ENCODE results near the gene KLHL36. TPM values are rescaled to one million over a fixed set of nuclear protein-coding genes. Genes with fewer than 3 reads are reported as not detected.
A peak's percentile ranks its signal among the peaks of the same experiment; 100 is the strongest.
"Not testable (repeated sequence)": the region's sequence is repeated elsewhere in the genome, so short reads cannot be mapped to it uniquely, and the experiment has no call there.

KLHL36 gene
- total and polyA plus RNA-seq, 2 donors, result 34.8 to 41.2 TPM

DNA sequence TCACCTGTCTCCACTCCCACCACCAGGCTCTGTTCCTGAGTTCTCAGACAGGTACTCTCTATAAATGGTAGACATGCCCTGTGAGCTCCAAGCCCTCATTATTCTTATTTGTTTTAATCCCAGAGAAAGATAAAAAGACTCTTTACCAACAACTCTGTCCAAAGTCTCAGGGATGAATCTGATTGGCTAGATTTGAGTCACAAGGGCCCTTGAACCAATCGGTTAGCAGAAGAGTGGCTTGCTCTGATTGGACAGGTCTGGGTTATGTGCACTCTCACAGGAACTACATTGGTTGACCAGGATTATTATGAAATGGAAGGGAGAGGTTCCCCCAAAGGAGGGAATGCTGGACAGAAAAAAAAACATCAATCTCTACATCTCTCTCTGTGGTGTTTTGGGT, 37.9 kb upstream of the KLHL36 start:
- Histone ChIP-seq H3K4me3 (ENCODE audit: low read depth, low read length) (no peak overlapping the region), H3K36me3 (ENCODE audit: insufficient read depth) (no peaks in the 10 kb centered on the region), H3K4me1 (ENCODE audit: insufficient read depth) (no peaks in the 10 kb centered on the region), H3K27ac (ENCODE audit: low read depth) (no peak overlapping the region)
- 96% methylated on average over 1 of the region's 1 CpG for WGBS
- no peak for DNase-seq (ENCODE audit: extremely low spot score)

DNA sequence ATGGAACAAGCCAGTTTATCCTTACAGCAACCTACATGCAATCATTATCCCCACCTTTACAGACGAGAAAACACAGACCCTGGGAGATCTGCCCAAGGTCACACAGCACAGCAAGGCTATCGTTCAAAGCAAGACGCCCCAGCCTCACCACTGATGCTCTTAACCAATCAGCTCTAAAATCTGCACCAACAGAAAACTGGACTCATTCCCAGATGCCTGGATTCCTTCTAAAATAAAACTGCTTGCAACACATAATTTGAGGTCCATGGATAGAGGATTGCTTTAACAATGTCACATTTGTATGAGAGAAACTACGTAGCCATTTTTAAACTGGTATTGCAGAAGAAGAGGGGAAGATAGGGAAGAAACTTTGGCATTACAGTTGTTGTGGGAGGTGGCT, 37.3 kb upstream of the KLHL36 start:
- Histone ChIP-seq H3K27ac (ENCODE audit: low read depth) (no peak overlapping the region), H3K4me1 (ENCODE audit: insufficient read depth) (no peaks in the 10 kb centered on the region), H3K4me3 (ENCODE audit: low read depth, low read length) (no peak overlapping the region), H3K36me3 (ENCODE audit: insufficient read depth) (no peaks in the 10 kb centered on the region)
- DNase-seq (ENCODE audit: extremely low spot score), result no peak
- WGBS, result 29% methylated on average over 4 of the region's 4 CpGs

DNA sequence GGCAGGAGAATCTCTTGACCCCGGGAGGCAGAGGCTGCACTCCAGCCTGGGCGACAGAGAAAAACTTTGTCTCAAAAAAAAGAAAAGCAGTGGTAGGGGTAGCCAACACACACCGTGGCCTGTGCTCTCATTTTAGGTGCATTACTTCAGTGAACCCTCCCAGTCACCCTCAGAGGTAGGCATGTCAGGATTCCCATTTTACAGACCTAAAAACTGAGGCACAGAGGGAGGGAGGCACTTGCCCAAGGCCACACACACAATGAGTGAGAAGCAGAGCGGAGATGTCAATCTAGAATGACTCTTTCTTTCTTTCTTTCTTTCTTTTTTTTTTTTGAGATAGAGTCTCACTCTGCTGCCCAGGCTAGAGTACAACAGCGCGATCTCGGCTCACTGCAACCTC, 35.6 kb upstream of the KLHL36 start:
- no peak for DNase-seq (ENCODE audit: extremely low spot score)
- H3K36me3 ChIP-seq (ENCODE audit: insufficient read depth), result no peaks in the 10 kb centered on the region
- WGBS, result 98% methylated on average over 7 of the region's 7 CpGs
- H3K4me3 ChIP-seq (ENCODE audit: low read depth, low read length), result no peak overlapping the region
- H3K4me1 ChIP-seq (ENCODE audit: insufficient read depth), result no peaks in the 10 kb centered on the region
- H3K27ac ChIP-seq (ENCODE audit: low read depth), result no peak overlapping the region

DNA sequence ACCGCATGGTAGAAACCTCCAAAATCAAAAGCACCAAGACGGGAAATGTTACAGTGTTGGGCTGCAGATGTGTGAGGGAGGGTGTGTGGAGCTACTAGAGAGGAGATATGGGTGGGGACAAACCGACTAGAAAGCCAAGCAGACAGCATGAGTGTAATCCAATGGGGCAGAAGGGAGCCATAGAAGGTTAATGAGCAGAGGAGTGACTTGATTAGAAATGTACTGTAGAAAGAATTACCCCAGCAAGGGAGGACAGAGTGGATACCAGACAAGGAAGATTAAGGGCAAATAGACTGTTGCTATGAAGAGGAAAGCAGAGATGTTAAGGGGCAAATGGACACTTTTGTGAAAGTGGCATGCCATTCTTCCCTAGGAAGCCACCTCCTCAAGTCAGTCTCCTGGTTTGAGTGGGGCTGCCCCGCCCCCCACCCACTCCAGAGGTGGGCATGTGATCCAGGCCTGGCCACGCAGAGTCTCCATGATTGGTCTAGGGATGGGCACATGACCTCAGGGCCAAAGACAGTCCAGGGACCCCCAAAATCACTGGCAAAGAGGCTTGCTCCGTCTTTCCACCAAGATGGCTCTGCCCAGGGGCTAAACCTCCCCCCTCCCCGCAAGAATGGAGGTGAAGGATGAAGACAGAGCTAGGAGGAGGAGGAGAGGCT, 34.8 kb upstream of the KLHL36 start:
- 86% methylated on average over 7 of the region's 7 CpGs for WGBS
- DNase-seq (ENCODE audit: extremely low spot score), result no peak
- Histone ChIP-seq H3K4me1 (ENCODE audit: insufficient read depth) (no peaks in the 10 kb centered on the region), H3K27ac (ENCODE audit: low read depth) (no peak overlapping the region), H3K4me3 (ENCODE audit: low read depth, low read length) (no peak overlapping the region), H3K36me3 (ENCODE audit: insufficient read depth) (no peaks in the 10 kb centered on the region)

DNA sequence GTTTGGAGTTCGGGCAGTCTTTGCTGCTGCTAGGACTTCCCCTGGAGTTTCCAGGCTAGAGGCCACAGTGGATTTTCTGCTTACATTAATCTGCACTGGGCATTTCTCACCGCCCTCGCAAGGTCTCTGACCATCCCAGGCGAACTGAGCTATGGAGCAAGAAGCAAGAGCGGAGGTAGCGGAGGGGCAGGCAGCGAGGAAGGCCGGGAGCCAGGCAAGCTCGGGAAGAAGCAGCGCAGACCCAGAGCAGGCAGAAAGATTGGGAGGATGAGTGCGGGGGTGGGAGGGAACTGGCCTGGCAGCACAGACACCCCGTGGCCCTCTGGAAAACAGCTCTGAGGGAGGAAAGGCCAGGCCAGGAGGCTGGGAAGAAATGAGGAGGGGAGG, 34.2 kb upstream of the KLHL36 start:
- 57% methylated on average over 12 of the region's 12 CpGs for WGBS
- DNase-seq (ENCODE audit: extremely low spot score), result no peak
- no peak overlapping the region for H3K27ac ChIP-seq (ENCODE audit: low read depth)

DNA sequence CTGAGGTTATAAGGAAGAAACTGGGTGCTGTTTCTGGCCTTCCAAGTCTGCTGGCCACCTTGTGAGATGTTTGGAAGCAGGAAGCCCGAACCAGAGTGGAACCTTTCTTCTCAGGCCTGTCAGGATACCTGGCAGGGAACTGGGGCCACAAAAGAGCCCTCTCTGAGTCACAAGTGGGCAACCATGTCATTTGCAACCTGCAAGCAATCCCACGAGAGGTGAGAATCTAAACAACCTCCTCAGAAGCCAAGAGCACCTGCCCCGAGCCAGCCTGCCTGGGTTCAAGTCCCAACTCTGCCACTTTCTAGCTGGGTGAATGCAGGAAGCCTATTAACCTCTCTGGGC, 33.7 kb upstream of the KLHL36 start:
- 86% methylated on average over 3 of the region's 3 CpGs for WGBS
- Histone ChIP-seq H3K27ac (ENCODE audit: low read depth) (no peak overlapping the region), H3K4me1 (ENCODE audit: insufficient read depth) (no peaks in the 10 kb centered on the region), H3K36me3 (ENCODE audit: insufficient read depth) (no peaks in the 10 kb centered on the region), H3K4me3 (ENCODE audit: low read depth, low read length) (no peak overlapping the region)
- DNase-seq (ENCODE audit: extremely low spot score), result no peak

More for the DNA sequence above, 34.2 kb upstream of the KLHL36 start:
- Histone ChIP-seq H3K4me1 (ENCODE audit: insufficient read depth) (no peaks in the 10 kb centered on the region), H3K36me3 (ENCODE audit: insufficient read depth) (no peaks in the 10 kb centered on the region), H3K4me3 (ENCODE audit: low read depth, low read length) (no peak overlapping the region)

DNA sequence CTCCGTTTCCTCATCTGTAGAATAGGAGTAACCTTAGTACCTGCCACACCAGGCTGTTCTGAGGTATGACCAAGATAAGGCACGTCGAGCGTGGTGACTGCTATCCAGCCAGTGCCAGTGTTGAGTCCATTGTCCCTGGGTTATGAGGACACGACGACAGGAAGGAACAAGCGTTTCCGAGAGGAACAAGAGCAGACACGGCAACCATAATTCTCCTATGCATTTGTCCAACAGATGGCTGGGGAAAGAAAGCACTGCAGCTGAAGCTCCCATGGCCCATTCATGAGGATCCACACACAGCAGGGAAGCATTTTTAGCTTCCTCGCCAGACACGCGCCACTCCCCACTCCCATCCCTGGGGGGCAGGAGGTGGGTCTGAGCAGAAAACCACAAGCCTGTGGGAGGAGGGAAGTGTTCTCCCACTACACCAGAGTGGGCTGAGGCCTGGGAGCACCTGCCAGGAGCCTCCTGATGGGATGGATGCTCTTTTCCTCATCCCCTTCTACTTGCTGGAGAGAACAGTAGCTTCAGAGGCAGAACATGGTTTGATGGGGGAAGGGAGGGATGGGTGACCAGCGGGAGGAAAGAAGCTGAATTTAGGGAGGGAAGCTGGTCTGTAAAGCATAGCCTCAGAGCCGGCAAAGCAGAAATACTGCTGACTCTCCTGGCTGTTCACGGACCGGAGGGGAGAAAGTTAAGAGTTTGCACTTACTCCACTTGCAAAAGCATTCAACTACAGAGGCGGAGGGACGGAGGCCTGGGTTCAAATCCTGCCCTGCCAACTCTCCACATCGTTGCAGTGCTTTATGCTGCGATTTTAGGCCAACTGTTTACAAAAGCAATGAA, 33.1 kb upstream of the KLHL36 start:
- Histone ChIP-seq H3K4me3 (ENCODE audit: low read depth, low read length) (no peak overlapping the region), H3K27ac (ENCODE audit: low read depth) (no peak overlapping the region), H3K4me1 (ENCODE audit: insufficient read depth) (no peaks in the 10 kb centered on the region), H3K36me3 (ENCODE audit: insufficient read depth) (no peaks in the 10 kb centered on the region)
- no peak for DNase-seq (ENCODE audit: extremely low spot score)
- 75% methylated on average over 20 of the region's 20 CpGs for WGBS

DNA sequence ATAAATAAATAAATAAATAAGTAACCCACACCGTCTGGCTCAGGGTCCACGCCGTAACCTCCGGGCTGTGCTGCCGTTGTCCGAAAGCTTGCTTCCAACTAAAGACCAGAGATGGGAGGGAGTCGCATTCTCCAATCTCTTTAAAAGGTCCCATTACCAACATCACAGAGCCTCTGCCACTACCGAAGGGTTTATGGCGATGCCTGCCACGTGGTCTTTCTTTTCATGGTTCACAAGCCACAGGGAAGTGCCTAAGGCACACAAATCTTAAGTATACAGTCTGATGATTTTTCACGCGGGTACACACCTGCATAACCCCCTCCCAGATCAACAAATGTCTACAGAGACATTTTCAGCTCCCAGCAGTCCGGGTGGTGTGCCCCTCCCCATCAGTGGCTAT, 31.8 kb upstream of the KLHL36 start:
- H3K27ac ChIP-seq (ENCODE audit: low read depth), result no peak overlapping the region
- WGBS, result 30% methylated on average over 13 of the region's 13 CpGs
- no peak for DNase-seq (ENCODE audit: extremely low spot score)
- H3K36me3 ChIP-seq (ENCODE audit: insufficient read depth), result no peaks in the 10 kb centered on the region
- no peaks in the 10 kb centered on the region for H3K4me1 ChIP-seq (ENCODE audit: insufficient read depth)
- peak overlapping the region; percentile 73 for H3K4me3 ChIP-seq (ENCODE audit: low read depth, low read length)

DNA sequence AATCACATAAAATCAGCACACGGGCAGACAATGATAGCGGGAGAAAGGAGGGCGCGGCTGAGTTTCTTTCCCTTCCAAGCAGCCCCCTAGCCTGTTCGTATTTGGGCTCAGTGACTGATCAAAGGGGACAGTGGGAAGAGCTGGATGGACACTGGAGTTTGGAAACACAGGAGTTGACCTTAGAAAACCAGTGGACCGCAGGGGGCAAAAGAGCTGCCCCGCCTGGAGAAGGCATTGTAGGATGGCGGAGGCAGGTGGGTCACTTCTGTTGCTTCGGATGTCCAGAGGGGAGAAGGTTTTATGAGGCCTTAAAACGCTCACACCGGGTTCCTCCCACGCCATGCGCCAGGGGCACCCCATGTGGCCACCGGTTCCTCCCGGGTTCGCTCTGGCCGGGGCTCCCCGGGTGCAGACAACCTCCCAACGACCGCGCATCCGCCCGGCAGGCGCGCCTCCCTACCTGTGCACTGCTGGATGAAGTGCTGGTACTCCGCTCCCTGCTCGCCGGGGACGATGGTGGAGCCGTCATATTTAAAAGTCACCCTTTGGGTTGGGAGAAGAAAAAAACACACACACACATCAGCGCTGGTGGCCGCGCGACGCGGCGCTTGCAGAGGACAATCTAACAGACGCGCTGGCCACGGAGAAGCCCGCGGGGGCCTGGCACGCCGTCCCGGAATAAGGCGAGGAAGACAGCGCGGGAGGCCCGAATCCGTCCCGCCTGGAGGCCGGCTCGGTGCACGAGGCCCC, 31.1 kb upstream of the KLHL36 start:
- H3K27ac ChIP-seq (ENCODE audit: low read depth), result peak overlapping the region; percentile 82
- WGBS, result under 1% methylated on average over 54 of the region's 54 CpGs
- no peak for DNase-seq (ENCODE audit: extremely low spot score)
- H3K36me3 ChIP-seq (ENCODE audit: insufficient read depth), result no peaks in the 10 kb centered on the region
- H3K4me3 ChIP-seq (ENCODE audit: low read depth, low read length), result peak overlapping the region; percentile 73
- no peaks in the 10 kb centered on the region for H3K4me1 ChIP-seq (ENCODE audit: insufficient read depth)

DNA sequence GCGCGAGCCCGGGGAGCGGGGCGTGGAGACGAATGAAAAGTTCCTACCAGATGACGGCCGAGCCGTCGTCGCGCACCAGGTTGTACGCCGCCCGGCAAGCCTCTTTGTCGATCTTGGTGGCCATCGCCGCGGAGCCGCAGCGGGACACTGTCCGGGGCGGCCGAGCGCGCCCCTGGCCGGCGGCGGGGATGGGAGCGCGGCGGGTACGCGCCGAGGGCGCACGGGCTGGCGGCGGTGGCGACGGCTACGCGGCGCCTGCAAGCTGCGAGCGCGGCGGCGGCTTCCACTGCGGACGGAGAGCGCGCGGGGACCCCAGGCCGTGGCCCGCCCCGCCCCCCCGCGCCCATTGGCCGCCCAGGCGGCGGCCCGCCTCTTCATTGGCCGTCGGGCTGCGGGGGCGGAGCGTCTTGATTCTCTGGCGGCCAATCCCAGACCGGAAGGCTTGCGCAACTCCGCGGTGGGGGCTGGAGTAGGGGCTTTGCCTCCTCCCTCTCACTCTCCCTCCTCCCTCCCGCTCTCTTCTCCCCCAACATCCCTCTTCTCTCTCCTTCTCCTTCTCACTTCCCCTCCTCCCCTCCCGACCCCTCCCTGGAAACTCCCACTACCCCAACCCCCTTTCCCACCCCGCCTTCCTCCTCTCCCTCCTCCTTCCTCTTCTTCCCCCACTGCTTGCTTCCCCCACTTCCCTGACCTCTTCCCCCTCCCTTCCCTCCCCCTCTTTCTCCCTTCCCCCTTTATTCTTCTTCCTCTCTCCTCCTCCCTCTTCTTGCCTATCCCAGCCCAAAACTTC, 30.3 kb upstream of the KLHL36 start, which contains the start of gene COTL1:
TSS of gene COTL1 (minus strand) at position 288 of the 790 bp plus-strand sequence. CDS start at position 124, 164 bp downstream.
- peak within 1 kb of the TSS; percentile 82 for H3K27ac ChIP-seq (ENCODE audit: low read depth)
- under 1% methylated on average over 76 of the region's 76 CpGs for WGBS
- H3K4me1 ChIP-seq (ENCODE audit: insufficient read depth), result no peaks in the 10 kb centered on the region
- peak within 1 kb of the TSS; percentile 73 for H3K4me3 ChIP-seq (ENCODE audit: low read depth, low read length)
- peak; percentile 94 for DNase-seq (ENCODE audit: extremely low spot score)
- H3K36me3 ChIP-seq (ENCODE audit: insufficient read depth), result no peaks in the 10 kb centered on the region

DNA sequence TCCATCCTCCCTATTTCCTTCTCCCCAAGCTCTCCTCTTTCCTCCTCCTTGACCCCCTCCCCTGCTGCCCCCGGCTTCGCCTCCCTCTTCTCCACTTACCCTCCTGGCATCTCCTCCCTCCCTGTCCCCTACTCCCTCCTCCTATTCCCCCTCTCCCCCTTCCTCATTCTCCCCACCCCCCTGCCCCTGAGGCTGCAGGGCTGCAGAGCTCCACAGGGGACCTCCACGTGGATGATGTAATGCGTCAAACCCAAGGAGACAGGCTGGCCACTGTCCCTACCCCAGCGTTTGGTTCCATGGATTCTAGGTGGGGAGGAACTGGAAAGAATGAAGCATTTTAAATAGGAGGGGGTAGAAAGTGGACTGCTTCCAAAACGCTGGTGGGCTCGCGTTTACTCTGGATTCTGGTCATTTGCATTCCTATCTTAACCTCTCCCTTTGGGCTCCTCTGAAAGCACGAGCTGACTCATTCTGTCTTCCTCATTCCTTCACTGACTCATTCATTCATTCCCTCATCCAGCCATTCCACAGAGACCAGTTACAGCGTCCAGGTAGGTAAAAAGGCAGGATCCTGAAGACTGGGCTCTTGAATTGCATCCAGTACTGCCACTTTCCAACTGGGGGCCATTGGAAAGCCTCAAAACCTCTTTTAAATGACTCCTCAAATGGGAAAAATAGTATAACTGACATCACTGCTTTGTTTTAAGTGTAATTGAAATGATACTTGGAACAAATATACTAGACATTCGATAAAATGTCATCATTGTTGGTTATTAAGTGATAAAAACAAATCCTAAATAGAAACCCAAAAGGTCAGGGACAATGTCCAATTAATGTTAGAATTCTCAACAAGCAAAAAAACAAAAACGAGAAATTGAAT, 29.5 kb upstream of the KLHL36 start:
- no peak overlapping the region for H3K27ac ChIP-seq (ENCODE audit: low read depth)
- no peak for DNase-seq (ENCODE audit: extremely low spot score)
- H3K4me1 ChIP-seq (ENCODE audit: insufficient read depth), result no peaks in the 10 kb centered on the region
- WGBS, result 23% methylated on average over 12 of the region's 12 CpGs
- H3K36me3 ChIP-seq (ENCODE audit: insufficient read depth), result no peaks in the 10 kb centered on the region
- H3K4me3 ChIP-seq (ENCODE audit: low read depth, low read length), result no peak overlapping the region

DNA sequence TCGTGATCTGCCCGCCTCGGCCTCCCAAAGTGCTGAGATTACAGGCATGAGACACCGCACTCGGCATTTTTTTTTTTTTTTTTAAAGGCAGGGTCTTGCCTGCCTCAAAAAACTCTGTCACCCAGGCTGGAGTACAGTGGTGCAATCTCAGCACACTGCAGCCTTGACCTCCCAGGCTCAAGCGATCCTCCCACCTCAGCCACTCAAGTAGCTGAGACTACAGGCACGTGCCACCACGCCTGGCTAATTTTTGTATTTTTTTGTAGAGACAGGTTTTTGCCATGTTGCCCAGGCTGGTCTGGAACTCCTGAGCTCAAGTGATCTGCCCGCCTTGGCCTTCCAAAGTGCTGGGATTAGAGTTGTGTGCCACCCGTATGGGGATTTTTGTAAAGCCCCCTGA, 27.4 kb upstream of the KLHL36 start:
- not testable (repeated sequence) for H3K36me3 ChIP-seq (ENCODE audit: insufficient read depth); H3K27ac ChIP-seq (ENCODE audit: low read depth); H3K4me1 ChIP-seq (ENCODE audit: insufficient read depth); H3K4me3 ChIP-seq (ENCODE audit: low read depth, low read length); DNase-seq (ENCODE audit: extremely low spot score)
- 85% methylated on average over 10 of the region's 10 CpGs for WGBS

Data from urinary bladder (tissue), 4 donors.